Measurements from ENCODE around the gene FAM107B. TPM values are rescaled to one million over a fixed set of nuclear protein-coding genes. Genes with fewer than 3 reads are reported as not detected.
"Not testable (repeated sequence)": the region's sequence is repeated elsewhere in the genome, so short reads cannot be mapped to it uniquely, and the experiment has no call there.

FAM107B gene
- total RNA-seq, 4 donors from 2014 or later: 24.1 to 69.7 (median 43.2) TPM

GRCh38 chr10:14695847-14696480, 78.7 kb downstream of the FAM107B start:
- Histone ChIP-seq H3K4me1 (no peaks in the 10 kb centered on the region), H3K9me3 (no peaks in the 10 kb centered on the region), H3K27me3 (no peaks in the 10 kb centered on the region), H3K4me3 (no peak overlapping the region), H3K36me3 (no peaks in the 10 kb centered on the region), H3K27ac (no peak overlapping the region)
- no peak for DNase-seq
- TF ChIP-seq CTCF (IDR thresholded peaks at IDR 0.05): no peak
- TF ChIP-seq POLR2A (IDR thresholded peaks at IDR 0.05): no peak
- intact Hi-C loops (cut with DNase I; ENCODE audit: low total_unique reads): no loop called here

- H3K4me1 ChIP-seq: no peaks in the 10 kb centered on the region
- intact Hi-C loops (cut with DNase I; ENCODE audit: low total_unique reads): no loop called here
- DNase-seq: no peak
- H3K27me3 ChIP-seq: no peaks in the 10 kb centered on the region
- TF ChIP-seq CTCF (IDR thresholded peaks at IDR 0.05): no peak
- no peak for TF ChIP-seq POLR2A (IDR thresholded peaks at IDR 0.05)
- no peak overlapping the region for H3K4me3 ChIP-seq
- H3K9me3 ChIP-seq: no peaks in the 10 kb centered on the region
- no peaks in the 10 kb centered on the region for H3K36me3 ChIP-seq
- H3K27ac ChIP-seq: no peak overlapping the region
Measured at GRCh38 chr10:14693891-14694290, 80.8 kb downstream of the FAM107B start.

- TF ChIP-seq CTCF (IDR thresholded peaks at IDR 0.05): no peak
- intact Hi-C loops (cut with DNase I; ENCODE audit: low total_unique reads): no loop called here
- H3K27ac ChIP-seq: no peak overlapping the region
Measured at GRCh38 chr10:14692344-14693076, 82.2 kb downstream of the FAM107B start.

GRCh38 chr10:14691359-14691758, 83.3 kb downstream of the FAM107B start:
- Histone ChIP-seq H3K4me3 (no peak overlapping the region), H3K36me3 (no peaks in the 10 kb centered on the region), H3K27me3 (no peaks in the 10 kb centered on the region), H3K9me3 (no peaks in the 10 kb centered on the region), H3K4me1 (no peaks in the 10 kb centered on the region), H3K27ac (no peak overlapping the region)
- no peak for DNase-seq
- intact Hi-C loops (cut with DNase I; ENCODE audit: low total_unique reads): no loop called here
- TF ChIP-seq CTCF (IDR thresholded peaks at IDR 0.05): no peak

More at GRCh38 chr10:14692344-14693076, 82.2 kb downstream of the FAM107B start:
- DNase-seq: no peak
- Histone ChIP-seq H3K27me3 (no peaks in the 10 kb centered on the region), H3K36me3 (no peaks in the 10 kb centered on the region), H3K4me1 (no peaks in the 10 kb centered on the region), H3K4me3 (no peak overlapping the region), H3K9me3 (no peaks in the 10 kb centered on the region)

DNA sequence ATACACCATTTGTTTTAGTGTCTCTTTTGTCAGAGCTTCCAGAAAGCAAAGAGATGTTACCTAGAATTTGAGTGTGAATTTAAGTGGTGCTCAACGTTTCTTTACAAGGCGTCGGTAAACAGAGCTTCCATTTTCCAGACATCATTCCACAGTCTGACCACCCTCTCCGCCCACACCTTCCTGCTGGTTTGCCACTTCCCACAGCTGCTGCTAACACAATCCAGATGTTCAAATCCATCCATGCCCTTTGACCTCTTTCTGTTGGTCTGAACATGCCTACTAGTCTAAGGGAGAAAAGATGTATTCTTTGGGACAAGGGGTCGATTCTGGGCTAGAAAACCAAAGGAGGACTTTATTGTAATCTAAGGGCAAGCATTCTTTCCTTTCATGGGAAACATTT, 86.1 kb downstream of the FAM107B start:
- no peak overlapping the region for H3K4me3 ChIP-seq
- no peaks in the 10 kb centered on the region for H3K36me3 ChIP-seq
- no peaks in the 10 kb centered on the region for H3K4me1 ChIP-seq
- intact Hi-C loops (cut with DNase I; ENCODE audit: low total_unique reads): no loop called here
- H3K27ac ChIP-seq: no peak overlapping the region
- H3K27me3 ChIP-seq: no peaks in the 10 kb centered on the region
- no peaks in the 10 kb centered on the region for H3K9me3 ChIP-seq
- no peak for TF ChIP-seq POLR2A (IDR thresholded peaks at IDR 0.05)
- no peak for TF ChIP-seq CTCF (IDR thresholded peaks at IDR 0.05)
- no peak for DNase-seq

DNA sequence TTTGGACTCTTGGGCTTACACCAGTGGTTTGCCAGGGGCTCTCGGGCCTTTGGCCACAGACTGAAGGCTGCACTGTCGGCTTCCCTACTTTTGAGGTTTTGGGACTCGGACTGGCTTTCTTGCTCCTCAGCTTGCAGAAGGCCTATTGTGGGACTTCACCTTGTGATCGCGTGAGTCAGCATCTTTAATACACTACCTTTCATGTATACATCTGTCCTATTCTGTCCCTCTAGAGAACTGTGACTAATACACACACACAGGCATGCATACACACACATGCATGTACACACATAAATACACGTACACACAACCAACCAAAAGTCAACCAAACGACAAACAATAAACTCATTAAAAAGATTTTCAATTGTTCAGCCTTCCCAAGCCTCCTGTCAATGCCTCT, 86.5 kb downstream of the FAM107B start:
- H3K36me3 ChIP-seq; H3K27me3 ChIP-seq; H3K27ac ChIP-seq; H3K4me1 ChIP-seq; H3K9me3 ChIP-seq; DNase-seq; intact Hi-C loops (cut with DNase I; ENCODE audit: low total_unique reads); H3K4me3 ChIP-seq: not testable (repeated sequence)

Measured in uterus (tissue), 4 donors.